ENCODE measurements around the gene KCNH8.

- no peak for TF ChIP-seq POLR2AphosphoS5 (IDR thresholded peaks at IDR 0.05; ENCODE audit: low read depth, low read length)
- no peak for TF ChIP-seq POLR2A (IDR thresholded peaks at IDR 0.05; ENCODE audit: low read depth, low read length)
- TF ChIP-seq POU2F2 (IDR thresholded peaks at IDR 0.05; ENCODE audit: low read depth, low read length) = no peak
- no peak for TF ChIP-seq TAF1 (IDR thresholded peaks at IDR 0.05; ENCODE audit: low read depth, low read length)
- TF ChIP-seq SPI1 (IDR thresholded peaks at IDR 0.05; ENCODE audit: low read depth, low read length) = no peak
These were observed 8.4 kb upstream of the KCNH8 start for GRCh38 chr3:19139863-19140262.
